Measurements from ENCODE around the gene ITIH5.

GRCh38 chr10:7547206-7547605 is 119.6 kb downstream of the ITIH5 start:
- TF ChIP-seq POLR2A (IDR thresholded peaks at IDR 0.05; ENCODE audit: low read depth, low read length) (no peak), POLR2AphosphoS5 (IDR thresholded peaks at IDR 0.05; ENCODE audit: low read depth, low read length) (no peak), TAF1 (IDR thresholded peaks at IDR 0.05; ENCODE audit: low read depth, low read length) (no peak), SPI1 (IDR thresholded peaks at IDR 0.05; ENCODE audit: low read depth, low read length) (no peak), PAX5 (IDR thresholded peaks at IDR 0.05; ENCODE audit: insufficient read depth, low read length, severe bottlenecking) (no peak)

Measured in GM12891 (cell line).